Sciatic nerve (tissue), 2 donors: ENCODE results near the gene C18orf63. TPM values are rescaled to one million over a fixed set of nuclear protein-coding genes. Genes with fewer than 3 reads are reported as not detected.

Experiments used
- ATAC-seq: fragments of 200-7000 bp; cut with Tn5 transposase; one replicate; pipeline ENCODE4 v1.9.1; 2020; ENCODE audit warnings: mild to moderate bottlenecking, moderate library complexity
- DNase-seq: peaks from one replicate; pipeline ENCODE4 v3.0.0-alpha.2; 2020; ENCODE audit warnings: low spot score
- intact Hi-C: fragments of 100-400 bp; cut with DNase I; formaldehyde crosslinking; loops from one replicate; pipeline ENCODE4 v1.14.2; 2022
- total RNA-seq: library from RNA; stranded (reverse); fragmentation: NEBNext Ultra II Directional; extraction: Animal tissue kit (Norgen Biotek cat#: 25700); gene quantifications from one replicate; pipeline ENCODE4 v1.2.1, GENCODE V29; 2021
- donor health status: DM: no; HTN: no; CAD: no.
- donor health status: DM: no; HTN: no; CAD: no.

The C18orf63 gene
- total RNA-seq, 1 donor from 2014 or later: not detected

DNA sequence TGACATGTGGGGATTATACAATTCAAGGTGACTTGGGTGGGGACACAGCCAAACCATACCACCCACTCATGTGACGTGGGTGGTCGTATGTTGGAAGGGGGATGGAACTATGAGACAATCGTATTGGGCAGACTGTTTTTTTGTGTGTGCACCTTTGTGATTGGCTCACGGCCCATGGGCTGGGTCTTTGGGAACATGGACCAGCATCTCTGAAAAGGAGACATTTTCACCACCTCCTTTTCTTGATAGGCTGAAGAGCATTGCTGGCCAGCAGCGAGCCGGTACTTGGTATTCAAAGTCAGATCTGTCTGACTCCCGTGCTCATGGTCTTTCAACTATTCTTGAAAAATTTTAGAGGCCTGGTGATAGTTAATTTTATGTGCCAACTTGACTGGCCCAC, 79.4 kb downstream of the C18orf63 start:
- ATAC-seq (no peak), DNase-seq (no peak)
- intact Hi-C loops: no loop called here

DNA sequence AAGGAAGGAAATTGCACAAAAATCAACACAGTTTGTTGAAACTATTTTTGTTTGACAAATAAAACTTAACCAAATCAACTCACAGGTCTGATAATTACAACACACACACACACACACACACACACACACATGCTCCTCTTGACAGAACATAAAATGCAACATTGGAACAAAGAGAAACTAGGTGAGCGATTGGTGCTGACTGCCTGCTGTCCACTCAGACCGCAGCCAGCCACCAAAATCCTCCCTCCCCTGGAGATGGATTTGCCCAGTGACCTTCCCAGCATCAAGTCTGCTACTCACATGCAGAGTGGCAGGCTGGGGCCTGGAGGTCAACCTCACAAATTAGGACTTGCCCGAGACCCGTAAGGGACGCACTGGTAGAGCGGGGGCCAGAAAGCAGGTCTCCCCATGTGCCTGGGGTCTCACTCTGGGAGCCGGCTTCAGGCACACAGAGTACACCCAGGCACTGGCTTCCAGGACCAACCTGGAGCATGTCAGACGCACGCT, 80.1 kb downstream of the C18orf63 start:
- intact Hi-C loops: no loop called here
- peak; percentile 12 for ATAC-seq
- DNase-seq: no peak

DNA sequence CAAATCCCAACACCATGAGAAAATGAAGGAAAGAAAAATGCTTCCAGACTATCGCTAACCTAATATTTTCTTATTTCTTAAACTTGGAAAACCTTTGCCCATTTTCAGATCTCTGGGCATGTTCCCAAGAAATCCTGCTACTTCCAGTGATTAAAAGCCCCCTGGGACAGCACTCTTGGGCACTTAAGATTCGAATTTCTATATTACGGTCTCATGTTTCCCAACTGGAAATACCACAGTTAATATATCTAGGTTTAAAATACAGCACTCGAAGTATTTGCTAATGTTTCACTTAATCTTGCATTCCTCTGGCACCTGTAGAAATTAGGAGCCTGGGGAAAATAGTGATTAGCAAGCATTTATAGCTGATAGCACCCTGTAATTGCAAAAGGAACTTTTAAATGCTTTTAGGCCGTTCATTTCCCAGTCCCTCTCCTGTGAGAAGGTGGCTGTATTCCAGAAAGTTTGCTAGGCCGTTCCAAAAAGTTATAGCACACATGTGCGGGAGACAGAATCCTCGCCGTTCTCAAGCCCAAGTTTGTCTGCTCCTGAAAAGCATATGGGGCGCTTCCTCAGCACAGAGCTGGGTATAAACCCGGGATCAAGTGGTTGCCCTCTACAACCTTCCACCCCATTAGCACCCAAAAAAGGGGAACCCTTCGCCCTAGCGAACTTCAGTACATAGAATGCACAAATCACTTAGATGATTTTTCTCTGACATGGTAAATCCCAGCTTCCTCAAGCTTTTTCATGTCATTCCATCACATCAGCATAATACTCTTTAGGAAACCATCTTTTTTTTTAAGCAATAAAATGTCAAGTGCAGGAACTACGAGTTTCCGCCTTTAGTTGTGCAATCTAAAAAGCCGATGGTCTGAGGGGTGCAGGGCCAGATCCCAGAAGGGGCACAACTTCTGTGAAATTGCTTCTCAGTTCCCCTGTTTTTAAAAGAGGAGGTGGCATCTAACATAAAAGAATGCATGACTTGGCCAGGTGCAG, 80.8 kb downstream of the C18orf63 start:
- ATAC-seq (peak; percentile 24), DNase-seq (no peak)
- intact Hi-C loops: no loop called here

DNA sequence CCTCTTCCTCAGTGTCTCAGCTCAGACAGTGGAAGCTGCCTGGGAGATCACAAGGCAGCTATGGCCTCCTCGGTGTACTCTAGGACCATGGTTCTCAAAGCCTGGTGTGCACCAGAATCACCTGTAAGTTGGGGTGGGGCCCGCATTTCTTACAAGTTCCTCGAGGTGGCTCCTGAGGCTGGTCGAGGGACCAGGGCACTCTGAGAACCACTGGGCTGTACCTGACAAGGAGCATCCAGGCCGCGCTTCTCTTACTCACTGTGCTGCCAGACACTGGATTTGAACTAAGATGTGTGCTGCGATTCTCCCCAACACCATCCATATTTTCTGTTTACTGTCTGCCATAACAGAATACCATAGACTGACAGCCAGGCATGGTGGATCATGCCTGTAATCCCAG, 81.9 kb downstream of the C18orf63 start:
- DNase-seq: no peak
- intact Hi-C loops: no loop called here

DNA sequence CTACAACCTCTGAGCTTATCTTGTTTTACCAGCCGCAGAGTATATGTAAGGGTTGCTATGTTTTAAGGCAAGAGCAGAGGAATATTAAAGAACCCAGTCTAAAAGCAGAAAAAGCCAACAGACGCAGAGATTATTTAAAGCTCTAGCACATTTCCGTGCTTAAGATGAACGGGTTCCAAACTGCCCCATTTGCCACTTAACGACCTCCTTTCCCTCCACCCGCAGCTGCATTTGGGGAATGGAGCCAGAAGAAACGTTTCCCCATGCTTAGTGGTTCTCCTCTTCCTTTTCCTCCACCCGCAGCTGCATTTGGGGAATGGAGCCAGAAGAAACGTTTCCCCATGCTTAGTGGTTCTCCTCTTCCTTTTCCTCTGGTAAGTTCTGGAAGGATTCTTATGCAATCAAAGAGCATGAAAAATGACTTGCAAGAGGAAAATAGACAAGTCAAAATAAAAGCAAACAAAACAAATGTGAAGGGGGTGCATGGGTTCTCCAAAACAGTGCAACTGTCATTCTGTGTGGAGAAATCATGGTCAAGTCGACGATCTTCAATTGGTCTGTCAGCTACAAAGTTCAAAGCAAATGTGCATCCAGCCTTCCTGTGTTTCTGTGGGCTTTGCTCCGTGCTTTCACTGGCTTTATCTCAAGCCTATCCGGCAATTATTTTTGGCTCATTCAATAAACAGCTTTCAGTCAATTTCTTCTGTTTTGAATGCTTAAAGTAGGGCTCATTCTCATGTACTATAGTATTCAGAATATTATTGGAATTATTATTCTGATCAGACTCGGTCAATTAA, 83.7 kb downstream of the C18orf63 start:
- ATAC-seq (peak; percentile 68), DNase-seq (no peak)
- intact Hi-C loops: no loop called here

More for the DNA sequence above, 81.9 kb downstream of the C18orf63 start:
- no peak for ATAC-seq

DNA sequence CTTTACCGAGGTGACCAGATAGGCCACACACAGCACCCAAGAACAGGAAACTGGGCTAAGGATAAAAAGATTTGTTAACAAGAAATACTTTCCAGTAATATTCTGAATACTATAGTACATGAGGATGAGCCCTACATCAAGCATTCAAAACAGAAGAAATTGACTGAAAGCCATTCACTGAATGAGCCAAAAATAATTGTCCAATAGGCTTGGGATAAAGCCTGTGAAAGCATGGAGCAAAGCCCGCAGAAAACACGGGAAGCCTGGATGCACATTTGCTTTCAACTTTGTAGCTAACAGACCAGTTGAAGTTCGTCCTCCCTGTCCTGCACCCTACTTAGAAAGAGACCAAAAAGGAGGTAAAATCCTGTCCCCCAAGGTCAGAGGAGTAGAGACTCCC, 85.2 kb downstream of the C18orf63 start:
- ATAC-seq (no peak), DNase-seq (no peak)
- intact Hi-C loops: no loop called here

DNA sequence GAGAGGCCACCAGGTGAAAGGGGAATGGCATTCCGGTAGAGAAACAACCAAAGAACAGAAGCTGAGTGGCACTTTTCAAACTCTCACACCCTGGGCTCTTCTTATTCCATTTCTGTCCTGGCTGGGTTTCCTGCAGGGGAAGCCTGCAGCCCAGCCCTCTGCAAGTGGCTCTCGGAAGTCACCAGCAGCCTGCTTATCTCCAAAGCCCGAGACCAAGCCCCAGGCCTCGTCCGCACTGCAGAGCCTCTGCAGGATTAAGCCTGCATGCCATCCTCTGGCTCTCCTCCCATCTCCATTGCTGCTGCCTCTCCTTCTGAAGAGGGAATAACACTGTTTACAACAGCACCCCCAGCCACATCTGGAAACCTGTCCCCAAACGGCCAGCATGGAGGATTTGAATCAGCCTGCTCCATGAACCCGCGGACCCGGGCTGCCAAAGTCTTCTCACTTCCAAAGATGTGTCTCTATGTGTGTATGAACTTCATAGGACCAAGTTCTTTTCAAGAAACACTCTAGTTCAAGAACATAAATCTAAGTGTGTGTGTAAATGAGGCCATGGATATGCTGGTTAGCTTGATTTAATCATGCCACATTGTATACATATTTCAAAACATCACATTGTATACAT, 87.3 kb downstream of the C18orf63 start:
- intact Hi-C loops: no loop called here
- no peak for ATAC-seq
- DNase-seq: no peak

DNA sequence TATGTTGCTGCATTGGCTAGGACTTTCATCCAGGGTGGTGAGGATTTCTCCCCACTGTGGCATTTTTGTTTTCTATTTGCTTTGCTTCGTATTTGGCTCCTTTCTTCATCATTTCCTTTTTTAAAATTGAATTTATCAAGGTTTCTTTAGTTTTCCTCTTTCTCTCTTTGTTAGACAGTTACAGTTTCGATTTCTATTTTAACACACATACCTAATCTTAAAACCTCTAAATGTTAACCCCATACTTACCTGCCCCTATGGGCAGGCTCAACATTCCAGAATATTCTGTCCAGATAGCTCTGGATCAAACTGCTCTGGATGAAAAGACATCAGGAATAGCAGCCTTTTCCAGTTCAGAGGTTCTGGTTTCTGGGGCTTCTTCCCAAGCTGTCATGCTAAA, 92.2 kb downstream of the C18orf63 start:
- intact Hi-C loops: no loop called here
- DNase-seq: no peak
- no peak for ATAC-seq

Other genes with a start within 250 kb of the C18orf63 start
- gene FBXO15, start 168.0 kb upstream of the C18orf63 start, total RNA-seq: 2.6 TPM
- gene TIMM21, start 167.3 kb upstream of the C18orf63 start, total RNA-seq: 28.6 TPM
- 117 TPM for gene CYB5A, start 23.9 kb upstream of the C18orf63 start, total RNA-seq
- 1.4 TPM for gene DIPK1C, start 141.5 kb downstream of the C18orf63 start, total RNA-seq
- gene CNDP2, start 180.5 kb downstream of the C18orf63 start, total RNA-seq: 162 TPM
- 0.31 TPM for gene CNDP1, start 218.7 kb downstream of the C18orf63 start, total RNA-seq